Activated T-cell treated with anti-CD3 and anti-CD28 coated beads, Interleukin-2, amount 50 U/mL, for 4 hours (primary cell): ENCODE measurements around the gene CIDEB. TPM values are rescaled to one million over a fixed set of nuclear protein-coding genes. Genes with fewer than 3 reads are reported as not detected.

Experiments used
- ATAC-seq, 2 donors: fragments of 200-7000 bp; cut with Tn5 transposase; one replicate each; pipeline ENCODE4 v1.10.0; 2021
- DNase-seq: peaks from one replicate; pipeline ENCODE4 v3.0.0-alpha.2; 2020
- H3K27me3 Mint-ChIP-seq: one replicate; pipeline ENCODE4 v1.8.0; 2021; ENCODE audit warnings: low read depth, mixed read lengths
- H3K36me3 Mint-ChIP-seq: one replicate; pipeline ENCODE4 v1.8.0; 2022; ENCODE audit warnings: mixed read lengths; ENCODE audit not compliant: insufficient read depth
- H3K4me1 Mint-ChIP-seq: one replicate; pipeline ENCODE4 v1.8.0; 2021; ENCODE audit warnings: low read depth, mixed read lengths
- H3K4me3 Mint-ChIP-seq: one replicate; pipeline ENCODE4 v1.8.0; 2021; ENCODE audit warnings: mild to moderate bottlenecking, moderate library complexity, mixed read lengths
- H3K9me3 Mint-ChIP-seq: one replicate; pipeline ENCODE4 v1.8.0; 2021; ENCODE audit warnings: mixed read lengths
- total RNA-seq, 3 donors: library from RNA; stranded (reverse); gene quantifications; one replicate each; pipeline ENCODE4 v1.2.1, GENCODE V29; 2021

The CIDEB gene
- total RNA-seq, 3 donors from 2014 or later, result 6.5 to 7.3 (median 7.2) TPM

DNA sequence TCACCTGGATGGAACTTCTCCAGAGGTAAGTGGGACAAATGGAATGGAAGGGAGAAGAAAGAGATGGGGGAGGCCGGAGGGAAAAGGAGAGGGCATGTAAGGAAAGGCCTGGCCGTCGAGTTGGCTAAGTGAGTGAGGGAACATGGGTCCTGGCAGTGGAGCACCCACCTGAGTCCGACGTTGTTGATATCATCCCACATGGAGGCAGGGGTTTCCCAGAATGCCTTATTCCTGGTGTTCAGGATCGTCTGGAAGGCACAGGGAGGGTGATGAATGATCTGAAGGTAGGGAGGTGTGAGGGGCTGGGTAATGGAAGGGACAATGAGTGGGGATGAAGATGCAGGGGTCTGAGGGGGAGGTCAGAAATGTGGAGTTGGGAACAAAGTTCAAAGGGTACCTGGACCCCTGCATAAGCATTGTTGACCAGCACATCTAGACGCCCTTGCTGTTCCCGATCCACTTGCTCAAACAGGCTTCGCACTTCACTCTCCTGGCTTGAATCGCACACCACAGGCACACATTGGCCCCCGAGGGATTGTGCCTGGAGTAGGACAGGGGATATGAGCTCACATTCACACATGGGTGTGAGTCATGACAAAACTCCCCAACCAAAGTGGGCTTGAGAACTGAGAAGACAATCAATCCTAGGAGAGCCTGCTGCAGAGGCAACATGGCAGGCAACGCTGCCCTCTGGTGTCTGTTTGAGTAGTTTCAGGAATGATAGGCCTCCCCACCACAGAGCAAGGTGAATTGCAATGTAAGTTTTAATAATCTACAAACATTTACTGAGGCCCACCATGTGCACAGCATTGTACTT, 11.2 kb downstream of the CIDEB start:
- H3K36me3 Mint-ChIP-seq, result peaks cover 31% of the 10 kb centered on the region
- H3K4me3 Mint-ChIP-seq, result peak overlapping the region; percentile 41
- peak; percentile 70 for DNase-seq
- H3K9me3 Mint-ChIP-seq, result no peaks in the 10 kb centered on the region
- peak; percentile 74 to 84 for ATAC-seq
- no peaks in the 10 kb centered on the region for H3K27me3 Mint-ChIP-seq
- H3K4me1 Mint-ChIP-seq, result peaks cover 44% of the 10 kb centered on the region

DNA sequence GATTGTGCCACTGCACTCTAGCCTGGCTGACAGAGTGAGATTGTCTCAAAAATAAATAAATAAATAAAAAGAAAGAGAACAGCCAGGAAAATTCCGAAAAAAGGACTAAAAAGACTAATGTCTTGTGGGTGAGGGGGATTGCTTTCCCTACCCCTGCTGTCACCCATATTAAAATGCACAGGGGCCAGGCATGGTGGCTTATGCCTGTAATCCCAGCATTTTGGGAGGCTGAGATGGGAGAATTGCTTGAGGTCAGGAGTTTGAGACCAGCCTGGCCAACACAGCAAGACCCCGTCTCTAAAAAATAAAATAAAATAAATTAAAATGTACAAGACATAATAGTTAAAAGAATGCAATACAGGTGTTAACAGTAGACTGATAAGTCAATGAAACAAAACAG, 14.3 kb downstream of the CIDEB start:
- ATAC-seq (no peak), DNase-seq (no peak)
- H3K9me3 Mint-ChIP-seq, result no peaks in the 10 kb centered on the region
- H3K4me1 Mint-ChIP-seq, result peaks cover 34% of the 10 kb centered on the region
- H3K27me3 Mint-ChIP-seq, result no peaks in the 10 kb centered on the region
- H3K4me3 Mint-ChIP-seq, result no peak overlapping the region
- peaks cover 44% of the 10 kb centered on the region for H3K36me3 Mint-ChIP-seq

DNA sequence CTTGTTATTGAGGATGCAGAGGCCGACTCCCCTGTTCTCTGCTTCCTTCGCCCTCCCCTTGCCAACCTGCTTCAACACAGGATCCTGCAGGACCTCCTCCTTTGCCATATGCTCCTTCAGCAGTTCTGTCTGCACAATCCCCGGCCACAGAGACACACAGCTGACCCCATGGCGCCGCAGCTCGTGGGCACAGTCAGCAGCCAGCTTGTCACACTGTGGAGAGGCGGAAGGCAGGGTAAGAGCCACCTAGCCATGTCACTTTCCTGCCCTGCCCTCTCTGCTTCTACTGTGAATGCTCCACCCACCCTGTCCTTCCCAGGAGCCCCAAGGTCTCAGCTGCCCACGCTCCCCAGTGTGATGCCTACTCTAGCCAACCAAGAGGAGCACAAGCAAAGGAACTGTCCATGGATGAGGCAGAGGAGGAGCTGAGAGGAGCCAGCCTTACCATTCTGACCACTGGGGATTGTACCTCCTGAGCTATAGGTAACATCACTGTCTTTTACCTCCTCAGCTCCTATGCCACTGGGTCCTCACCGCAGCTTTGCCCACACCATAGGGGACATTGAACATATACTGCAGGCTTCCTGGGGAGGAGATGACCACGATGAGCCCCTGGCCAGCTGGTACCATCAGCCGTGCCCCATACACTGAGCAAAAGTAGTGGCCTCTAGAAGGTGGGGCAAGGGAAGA, 15.5 kb downstream of the CIDEB start:
- DNase-seq (no peak), ATAC-seq (no peak)
- H3K36me3 Mint-ChIP-seq, result peaks cover 44% of the 10 kb centered on the region
- H3K9me3 Mint-ChIP-seq, result no peaks in the 10 kb centered on the region
- H3K27me3 Mint-ChIP-seq, result no peaks in the 10 kb centered on the region
- H3K4me1 Mint-ChIP-seq, result peaks cover 26% of the 10 kb centered on the region
- no peak overlapping the region for H3K4me3 Mint-ChIP-seq

DNA sequence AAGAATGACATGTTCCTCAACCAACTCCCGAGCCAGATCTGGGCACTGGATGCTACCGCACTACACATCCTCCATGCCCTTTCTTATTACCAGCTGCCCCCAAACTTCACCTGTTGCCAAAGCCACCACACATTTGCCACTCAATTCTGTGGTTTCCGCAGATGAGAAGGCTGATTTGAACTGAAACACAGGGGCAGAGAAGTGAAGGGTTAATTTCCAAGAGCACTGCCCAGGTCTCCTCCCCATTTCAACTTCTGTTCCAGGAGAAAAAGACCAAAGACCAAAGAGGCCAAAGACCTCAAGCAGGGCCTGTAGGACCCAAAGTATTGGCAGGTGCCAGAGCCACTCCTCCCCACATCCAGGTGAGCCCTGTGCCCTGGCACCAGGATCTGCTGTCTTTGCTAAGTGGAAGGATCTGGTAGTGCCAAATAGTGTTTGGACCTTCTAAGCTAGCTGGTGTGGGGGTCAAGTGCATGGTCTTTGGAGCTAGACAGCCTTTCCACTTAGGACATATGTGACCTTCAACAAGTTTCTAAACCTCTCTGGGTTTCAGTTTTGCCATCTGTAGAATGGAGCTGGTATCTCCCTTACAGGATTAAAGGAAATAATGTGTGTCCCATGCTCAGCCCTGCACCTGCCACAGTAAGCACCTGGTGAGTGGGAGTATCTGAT, 16.2 kb downstream of the CIDEB start:
- no peak overlapping the region for H3K4me3 Mint-ChIP-seq
- H3K27me3 Mint-ChIP-seq, result no peaks in the 10 kb centered on the region
- peaks cover 19% of the 10 kb centered on the region for H3K4me1 Mint-ChIP-seq
- H3K9me3 Mint-ChIP-seq, result no peaks in the 10 kb centered on the region
- no peak for ATAC-seq
- peaks cover 43% of the 10 kb centered on the region for H3K36me3 Mint-ChIP-seq
- DNase-seq, result no peak

DNA sequence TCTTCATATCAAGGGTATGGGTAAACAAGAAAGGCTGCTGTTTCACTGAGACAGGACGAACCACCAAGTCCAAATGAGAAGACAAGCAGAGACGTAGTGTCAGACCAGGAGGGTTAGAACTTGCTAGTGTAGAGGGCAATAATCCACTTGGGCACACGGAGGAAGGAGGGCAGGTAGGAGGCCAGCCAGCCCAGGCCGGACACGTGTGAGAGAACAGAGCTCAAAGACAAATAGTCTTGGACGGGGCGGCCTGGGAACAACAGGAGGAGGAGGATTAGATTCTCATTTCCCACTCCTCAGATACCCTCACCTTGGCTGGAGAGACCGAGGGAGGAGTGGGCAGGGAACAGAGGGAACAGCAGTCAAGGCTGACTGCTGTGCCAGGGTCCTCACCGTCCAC, 17.0 kb downstream of the CIDEB start:
- Mint-ChIP-seq H3K4me1 (peaks cover 13% of the 10 kb centered on the region), H3K9me3 (no peaks in the 10 kb centered on the region), H3K4me3 (no peak overlapping the region), H3K27me3 (no peaks in the 10 kb centered on the region), H3K36me3 (peaks cover 36% of the 10 kb centered on the region)
- ATAC-seq, result no peak
- DNase-seq, result no peak

DNA sequence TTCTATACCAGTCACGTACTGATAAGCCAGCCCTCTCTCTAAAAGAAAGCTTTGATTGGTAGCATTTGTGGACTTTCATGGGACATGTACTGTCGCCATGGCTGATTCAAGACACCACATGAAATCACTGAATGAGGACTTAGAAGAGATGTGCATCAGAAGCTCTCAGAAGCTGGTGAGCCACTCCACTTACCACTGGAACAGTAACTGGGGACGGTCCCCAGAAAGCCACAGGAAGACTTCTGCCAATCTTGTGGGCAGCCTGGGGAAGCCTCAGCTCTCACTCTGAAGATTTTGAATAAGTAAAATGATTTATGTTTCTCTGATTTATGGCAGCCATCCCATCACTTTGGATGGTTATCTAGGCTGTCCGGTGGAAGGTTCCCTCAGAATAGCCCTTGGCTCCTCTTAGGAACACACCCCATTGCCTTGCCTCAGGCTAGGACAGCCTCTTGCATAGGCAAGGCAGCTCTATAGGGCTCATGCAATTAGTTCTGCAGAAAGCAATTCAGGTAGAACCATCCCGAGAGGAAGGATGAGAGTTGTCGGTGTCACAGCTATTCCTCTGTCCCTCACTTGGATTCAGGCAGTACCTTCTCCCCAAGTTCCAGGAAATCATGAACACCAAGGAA, 18.0 kb downstream of the CIDEB start:
- peak; percentile 98 to 100 for ATAC-seq
- H3K9me3 Mint-ChIP-seq, result no peaks in the 10 kb centered on the region
- no peak for DNase-seq
- H3K4me3 Mint-ChIP-seq, result no peak overlapping the region
- peaks cover 11% of the 10 kb centered on the region for H3K4me1 Mint-ChIP-seq
- H3K27me3 Mint-ChIP-seq, result no peaks in the 10 kb centered on the region
- H3K36me3 Mint-ChIP-seq, result peaks cover 32% of the 10 kb centered on the region

DNA sequence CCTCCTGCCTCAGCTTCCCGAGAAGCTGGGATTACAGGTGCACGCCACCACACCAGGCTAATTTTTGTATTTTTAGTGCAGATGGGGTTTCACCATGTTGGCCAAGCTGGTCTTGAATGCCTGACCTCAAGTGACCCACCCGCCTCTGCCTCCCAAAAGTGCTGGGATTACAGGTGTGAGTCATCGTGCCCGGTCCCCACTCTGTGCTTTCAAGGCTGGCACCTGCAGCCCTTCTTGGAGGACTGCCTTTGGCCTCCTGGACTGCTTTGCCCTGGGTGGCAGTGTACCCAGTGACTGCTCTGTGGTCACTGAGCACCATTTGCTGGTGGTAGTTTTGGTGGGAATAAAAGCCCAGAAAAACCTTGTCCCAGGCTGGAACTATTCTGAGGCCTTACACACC, 20.8 kb downstream of the CIDEB start:
- Mint-ChIP-seq H3K4me1 (peaks cover 11% of the 10 kb centered on the region), H3K4me3 (no peak overlapping the region), H3K36me3 (peaks cover 18% of the 10 kb centered on the region), H3K27me3 (no peaks in the 10 kb centered on the region), H3K9me3 (no peaks in the 10 kb centered on the region)
- DNase-seq, result no peak
- no peak for ATAC-seq

DNA sequence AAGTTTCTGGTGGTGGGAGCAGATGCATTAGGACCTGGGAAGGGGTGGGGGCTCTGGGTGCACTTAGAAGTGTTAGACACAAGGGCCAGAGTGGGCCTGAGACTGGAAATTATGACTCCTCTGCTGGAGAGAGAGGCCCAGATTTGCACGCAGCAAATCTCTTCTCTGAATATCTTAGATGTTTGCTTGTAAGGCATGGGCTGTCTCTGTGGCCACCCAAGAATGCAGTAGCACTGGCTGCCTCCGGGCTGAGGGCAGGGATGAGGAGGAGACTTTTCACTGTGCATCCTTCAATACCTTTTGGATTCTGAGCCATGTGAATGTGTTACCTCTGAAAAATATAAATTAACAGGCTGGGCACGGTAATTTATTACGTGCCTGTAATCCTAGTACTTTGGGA, 22.4 kb downstream of the CIDEB start:
- H3K4me3 Mint-ChIP-seq, result no peak overlapping the region
- H3K4me1 Mint-ChIP-seq, result peaks cover 14% of the 10 kb centered on the region
- H3K36me3 Mint-ChIP-seq, result peaks cover 6% of the 10 kb centered on the region
- no peaks in the 10 kb centered on the region for H3K27me3 Mint-ChIP-seq
- DNase-seq, result no peak
- H3K9me3 Mint-ChIP-seq, result no peaks in the 10 kb centered on the region
- no peak for ATAC-seq

DNA sequence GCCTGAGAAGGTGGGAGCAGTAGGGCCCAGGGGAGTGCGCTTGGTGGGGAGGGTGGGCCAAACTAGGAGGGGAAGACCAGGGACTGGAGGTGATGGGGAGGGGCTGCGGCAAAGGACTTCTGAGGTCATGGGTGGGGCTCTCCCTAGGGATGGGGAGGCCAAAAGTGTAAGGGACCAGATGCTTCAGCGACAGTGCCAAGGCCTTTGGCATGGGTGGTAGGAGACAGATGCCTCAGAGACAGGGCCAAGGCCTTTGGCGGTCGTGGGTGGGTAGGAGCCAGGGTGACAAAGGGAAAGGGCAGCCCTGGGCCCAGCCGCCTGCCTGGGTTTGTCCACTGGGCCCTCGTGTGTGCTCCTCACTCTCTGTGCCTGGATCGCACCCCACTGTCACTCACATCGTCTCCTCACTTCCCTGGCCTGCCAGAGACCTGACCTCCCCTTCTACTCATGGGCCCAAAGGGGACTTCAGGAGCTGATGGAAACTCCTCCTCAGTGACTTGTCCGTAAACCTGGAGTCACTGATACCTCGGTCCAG, 23.2 kb downstream of the CIDEB start:
- Mint-ChIP-seq H3K27me3 (no peaks in the 10 kb centered on the region), H3K36me3 (no peaks in the 10 kb centered on the region), H3K4me3 (no peak overlapping the region), H3K4me1 (peaks cover 14% of the 10 kb centered on the region), H3K9me3 (no peaks in the 10 kb centered on the region)
- DNase-seq, result no peak
- no peak for ATAC-seq

DNA sequence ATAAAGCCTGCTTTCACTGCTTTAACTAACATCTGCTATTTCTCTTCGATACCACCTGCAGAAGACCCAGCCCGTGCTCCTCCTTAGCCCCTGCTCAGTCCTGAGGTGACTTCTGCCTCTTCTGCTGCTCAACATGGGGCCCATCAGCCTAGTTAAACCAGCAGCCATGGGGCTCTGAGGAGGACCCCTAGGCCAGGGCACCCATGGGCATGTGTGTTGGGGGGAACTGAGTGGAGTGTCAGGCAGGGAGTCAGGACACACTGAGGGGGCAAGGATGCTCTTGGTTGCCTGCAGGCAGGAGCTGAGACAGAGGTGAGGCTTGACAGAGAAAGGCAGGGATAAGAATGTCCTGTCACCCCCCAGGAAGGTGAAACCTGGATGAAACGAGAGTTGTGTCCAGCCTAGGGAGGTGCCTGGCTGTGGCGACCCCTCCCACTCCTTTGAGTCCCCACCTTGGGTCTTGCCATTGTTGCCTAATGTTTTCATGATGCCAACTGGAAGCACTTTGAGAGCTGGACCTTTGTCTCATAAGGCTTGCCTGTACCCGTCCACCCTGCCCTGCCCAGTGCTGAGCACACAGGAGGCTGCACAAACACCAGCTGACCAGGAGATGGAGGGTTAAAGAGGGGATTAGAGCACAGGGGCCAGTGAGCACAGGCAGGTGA, 23.8 kb downstream of the CIDEB start:
- H3K36me3 Mint-ChIP-seq, result no peaks in the 10 kb centered on the region

DNA sequence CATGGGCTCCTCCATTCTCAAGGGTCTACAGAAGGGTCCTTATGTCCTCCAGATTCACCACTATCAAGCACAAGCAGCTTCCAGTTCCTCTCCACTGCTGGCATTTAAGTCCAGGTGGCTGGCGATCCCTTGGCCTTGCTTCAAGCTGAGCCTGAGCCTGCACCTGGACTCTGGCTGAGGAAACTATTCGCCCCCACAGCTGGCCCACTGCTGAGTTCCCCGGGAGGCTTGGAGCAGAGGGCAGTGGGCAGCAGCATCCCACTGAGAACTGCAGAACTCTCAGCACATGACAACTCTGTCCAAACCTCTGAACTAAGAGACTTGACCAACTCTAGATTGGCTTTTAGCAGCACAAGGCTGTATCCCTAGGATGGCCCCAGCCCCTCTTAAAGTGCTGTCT, 25.0 kb downstream of the CIDEB start:
- Mint-ChIP-seq H3K36me3 (no peaks in the 10 kb centered on the region), H3K4me3 (no peak overlapping the region)

More for the DNA sequence above, 23.8 kb downstream of the CIDEB start:
- Mint-ChIP-seq H3K27me3 (no peaks in the 10 kb centered on the region), H3K4me3 (no peak overlapping the region), H3K4me1 (peaks cover 18% of the 10 kb centered on the region), H3K9me3 (no peaks in the 10 kb centered on the region)
- no peak for ATAC-seq
- no peak for DNase-seq

DNA sequence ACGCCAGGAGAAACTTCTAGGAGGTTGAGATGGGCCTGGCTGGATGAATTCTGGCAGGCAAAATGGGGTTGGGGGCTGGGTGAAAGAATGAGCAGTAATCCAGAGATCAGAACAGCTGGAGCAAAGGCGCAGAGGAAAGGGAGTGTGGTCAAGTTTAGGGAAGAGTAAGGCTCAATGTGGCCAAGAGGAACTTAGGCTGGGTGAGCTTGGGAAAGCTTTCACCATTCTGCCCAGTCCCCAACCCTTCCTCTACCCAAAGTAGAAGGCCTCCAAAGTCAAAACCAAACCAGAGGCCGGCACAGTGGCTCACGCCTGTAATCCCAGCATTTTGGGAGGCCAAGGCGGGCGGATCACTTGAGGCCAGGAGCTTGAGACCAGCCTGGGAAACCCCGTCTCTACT, 26.1 kb downstream of the CIDEB start:
- ATAC-seq, result no peak
- no peak overlapping the region for H3K4me3 Mint-ChIP-seq
- no peaks in the 10 kb centered on the region for H3K27me3 Mint-ChIP-seq
- H3K4me1 Mint-ChIP-seq, result peaks cover 41% of the 10 kb centered on the region
- H3K36me3 Mint-ChIP-seq, result no peaks in the 10 kb centered on the region
- H3K9me3 Mint-ChIP-seq, result no peaks in the 10 kb centered on the region
- no peak for DNase-seq

More for the DNA sequence above, 25.0 kb downstream of the CIDEB start:
- DNase-seq, result no peak
- Mint-ChIP-seq H3K9me3 (no peaks in the 10 kb centered on the region), H3K27me3 (no peaks in the 10 kb centered on the region), H3K4me1 (peaks cover 30% of the 10 kb centered on the region)
- no peak for ATAC-seq

DNA sequence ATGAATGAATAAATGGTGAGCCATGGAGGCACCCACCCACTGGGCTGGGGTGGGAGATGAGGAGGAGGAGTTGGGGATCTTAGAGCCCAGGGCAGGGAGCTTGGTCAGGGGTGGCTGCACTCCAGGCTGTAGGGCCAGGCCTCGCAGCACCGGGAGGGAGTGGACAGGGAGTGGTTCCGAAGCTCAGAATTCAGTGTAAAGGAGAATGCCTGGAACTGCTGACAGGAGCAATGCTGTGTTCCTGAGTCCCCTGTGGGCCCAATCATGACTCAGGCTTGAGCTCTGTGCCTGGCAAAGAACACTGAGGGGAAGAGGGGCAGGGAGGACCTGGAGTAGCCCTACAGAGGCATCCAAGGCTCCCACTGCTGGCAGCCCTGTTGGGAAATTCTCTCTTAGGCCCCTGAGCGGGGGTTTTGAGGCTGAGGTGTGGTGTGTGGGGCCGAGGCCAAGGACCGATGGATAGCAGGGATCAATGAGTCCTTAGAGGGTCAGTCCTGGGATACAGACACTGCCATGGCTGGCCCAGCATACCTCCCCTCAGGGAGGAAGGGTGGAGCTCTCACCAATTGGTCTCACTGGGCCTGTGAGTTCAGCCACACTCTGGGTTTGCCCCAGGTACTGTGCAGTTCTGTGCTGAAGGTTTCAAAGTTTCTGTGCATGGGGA, 26.8 kb downstream of the CIDEB start:
- DNase-seq, result no peak
- H3K36me3 Mint-ChIP-seq, result no peaks in the 10 kb centered on the region
- ATAC-seq, result no peak
- no peaks in the 10 kb centered on the region for H3K27me3 Mint-ChIP-seq
- peaks cover 41% of the 10 kb centered on the region for H3K4me1 Mint-ChIP-seq
- no peaks in the 10 kb centered on the region for H3K9me3 Mint-ChIP-seq
- H3K4me3 Mint-ChIP-seq, result no peak overlapping the region
